ENCODE data around the gene PHF14.

The PHF14 gene

GRCh38 chr7:11130601-11131000 is 156.9 kb downstream of the PHF14 start:
- Histone ChIP-seq H3K27me3 (ENCODE audit: control insufficient read depth in 2 of 2, insufficient read depth in 2 of 2, low read length in 2 of 2) (no peaks in the 10 kb centered on the region), H3K4me3 (ENCODE audit: low read length in 2 of 2) (no peak overlapping the region), H3K9ac (ENCODE audit: low read depth in 1 of 2, low read length in 2 of 2) (no peak overlapping the region), H3K36me3 (ENCODE audit: control insufficient read depth in 2 of 2, insufficient read depth in 2 of 2, low read length in 2 of 2) (no peaks in the 10 kb centered on the region), H3K9me3 (ENCODE audit: control insufficient read depth in 2 of 2, low read length in 2 of 2) (no peaks in the 10 kb centered on the region), H3K27ac (ENCODE audit: low read depth in 2 of 2, low read length in 2 of 2) (no peak overlapping the region), H3K4me1 (ENCODE audit: control insufficient read depth in 2 of 2, insufficient read depth in 2 of 2, low read length in 2 of 2) (peaks cover 0 to 7% of the 10 kb centered on the region in 2 donors)

- no peak overlapping the region for H3K9ac ChIP-seq (ENCODE audit: low read depth in 1 of 2, low read length in 2 of 2)
- H3K27me3 ChIP-seq (ENCODE audit: control insufficient read depth in 2 of 2, insufficient read depth in 2 of 2, low read length in 2 of 2) = no peaks in the 10 kb centered on the region
- H3K4me3 ChIP-seq (ENCODE audit: low read length in 2 of 2) = no peak overlapping the region
- H3K36me3 ChIP-seq (ENCODE audit: control insufficient read depth in 2 of 2, insufficient read depth in 2 of 2, low read length in 2 of 2) = no peaks in the 10 kb centered on the region
- peaks cover 0 to 7% of the 10 kb centered on the region in 2 donors for H3K4me1 ChIP-seq (ENCODE audit: control insufficient read depth in 2 of 2, insufficient read depth in 2 of 2, low read length in 2 of 2)
- no peak overlapping the region for H3K27ac ChIP-seq (ENCODE audit: low read depth in 2 of 2, low read length in 2 of 2)
- no peaks in the 10 kb centered on the region for H3K9me3 ChIP-seq (ENCODE audit: control insufficient read depth in 2 of 2, low read length in 2 of 2)
Observed at GRCh38 chr7:11133436-11133959, 159.8 kb downstream of the PHF14 start.

- Histone ChIP-seq H3K9ac (ENCODE audit: low read depth in 1 of 2, low read length in 2 of 2) (no peak overlapping the region), H3K9me3 (ENCODE audit: control insufficient read depth in 2 of 2, low read length in 2 of 2) (no peaks in the 10 kb centered on the region), H3K27ac (ENCODE audit: low read depth in 2 of 2, low read length in 2 of 2) (no peak overlapping the region), H3K4me3 (ENCODE audit: low read length in 2 of 2) (no peak overlapping the region), H3K36me3 (ENCODE audit: control insufficient read depth in 2 of 2, insufficient read depth in 2 of 2, low read length in 2 of 2) (no peaks in the 10 kb centered on the region), H3K4me1 (ENCODE audit: control insufficient read depth in 2 of 2, insufficient read depth in 2 of 2, low read length in 2 of 2) (peaks cover 0 to 7% of the 10 kb centered on the region in 2 donors), H3K27me3 (ENCODE audit: control insufficient read depth in 2 of 2, insufficient read depth in 2 of 2, low read length in 2 of 2) (no peaks in the 10 kb centered on the region)
Observed at GRCh38 chr7:11135573-11135972, 161.9 kb downstream of the PHF14 start.

GRCh38 chr7:11141541-11141940 is 167.9 kb downstream of the PHF14 start:
- Histone ChIP-seq H3K9me3 (ENCODE audit: control insufficient read depth in 2 of 2, low read length in 2 of 2) (no peaks in the 10 kb centered on the region), H3K4me1 (ENCODE audit: control insufficient read depth in 2 of 2, insufficient read depth in 2 of 2, low read length in 2 of 2) (no peaks in the 10 kb centered on the region), H3K36me3 (ENCODE audit: control insufficient read depth in 2 of 2, insufficient read depth in 2 of 2, low read length in 2 of 2) (no peaks in the 10 kb centered on the region), H3K27ac (ENCODE audit: low read depth in 2 of 2, low read length in 2 of 2) (no peak overlapping the region), H3K27me3 (ENCODE audit: control insufficient read depth in 2 of 2, insufficient read depth in 2 of 2, low read length in 2 of 2) (no peaks in the 10 kb centered on the region), H3K9ac (ENCODE audit: low read depth in 1 of 2, low read length in 2 of 2) (no peak overlapping the region), H3K4me3 (ENCODE audit: low read length in 2 of 2) (no peak overlapping the region)

GRCh38 chr7:11153694-11154093 is 180.0 kb downstream of the PHF14 start:
- no peaks in the 10 kb centered on the region for H3K4me1 ChIP-seq (ENCODE audit: control insufficient read depth in 2 of 2, insufficient read depth in 2 of 2, low read length in 2 of 2)
- no peaks in the 10 kb centered on the region for H3K36me3 ChIP-seq (ENCODE audit: control insufficient read depth in 2 of 2, insufficient read depth in 2 of 2, low read length in 2 of 2)
- no peak overlapping the region for H3K4me3 ChIP-seq (ENCODE audit: low read length in 2 of 2)
- no peak overlapping the region for H3K9ac ChIP-seq (ENCODE audit: low read depth in 1 of 2, low read length in 2 of 2)
- no peaks in the 10 kb centered on the region for H3K9me3 ChIP-seq (ENCODE audit: control insufficient read depth in 2 of 2, low read length in 2 of 2)
- H3K27ac ChIP-seq (ENCODE audit: low read depth in 2 of 2, low read length in 2 of 2) = no peak overlapping the region
- no peaks in the 10 kb centered on the region for H3K27me3 ChIP-seq (ENCODE audit: control insufficient read depth in 2 of 2, insufficient read depth in 2 of 2, low read length in 2 of 2)

GRCh38 chr7:11155883-11156282 is 182.2 kb downstream of the PHF14 start:
- no peak overlapping the region for H3K27ac ChIP-seq (ENCODE audit: low read depth in 2 of 2, low read length in 2 of 2)
- no peak overlapping the region for H3K9ac ChIP-seq (ENCODE audit: low read depth in 1 of 2, low read length in 2 of 2)
- no peaks in the 10 kb centered on the region for H3K4me1 ChIP-seq (ENCODE audit: control insufficient read depth in 2 of 2, insufficient read depth in 2 of 2, low read length in 2 of 2)
- no peaks in the 10 kb centered on the region for H3K36me3 ChIP-seq (ENCODE audit: control insufficient read depth in 2 of 2, insufficient read depth in 2 of 2, low read length in 2 of 2)
- H3K4me3 ChIP-seq (ENCODE audit: low read length in 2 of 2) = no peak overlapping the region
- no peaks in the 10 kb centered on the region for H3K27me3 ChIP-seq (ENCODE audit: control insufficient read depth in 2 of 2, insufficient read depth in 2 of 2, low read length in 2 of 2)
- no peaks in the 10 kb centered on the region for H3K9me3 ChIP-seq (ENCODE audit: control insufficient read depth in 2 of 2, low read length in 2 of 2)

GRCh38 chr7:11161499-11161898 is 187.8 kb downstream of the PHF14 start:
- Histone ChIP-seq H3K27me3 (ENCODE audit: control insufficient read depth in 2 of 2, insufficient read depth in 2 of 2, low read length in 2 of 2) (no peaks in the 10 kb centered on the region), H3K4me1 (ENCODE audit: control insufficient read depth in 2 of 2, insufficient read depth in 2 of 2, low read length in 2 of 2) (no peaks in the 10 kb centered on the region), H3K9me3 (ENCODE audit: control insufficient read depth in 2 of 2, low read length in 2 of 2) (no peaks in the 10 kb centered on the region), H3K9ac (ENCODE audit: low read depth in 1 of 2, low read length in 2 of 2) (no peak overlapping the region), H3K27ac (ENCODE audit: low read depth in 2 of 2, low read length in 2 of 2) (no peak overlapping the region), H3K36me3 (ENCODE audit: control insufficient read depth in 2 of 2, insufficient read depth in 2 of 2, low read length in 2 of 2) (no peaks in the 10 kb centered on the region), H3K4me3 (ENCODE audit: low read length in 2 of 2) (no peak overlapping the region)

GRCh38 chr7:11163220-11163619 is 189.5 kb downstream of the PHF14 start:
- Histone ChIP-seq H3K36me3 (ENCODE audit: control insufficient read depth in 2 of 2, insufficient read depth in 2 of 2, low read length in 2 of 2) (no peaks in the 10 kb centered on the region), H3K9me3 (ENCODE audit: control insufficient read depth in 2 of 2, low read length in 2 of 2) (no peaks in the 10 kb centered on the region), H3K9ac (ENCODE audit: low read depth in 1 of 2, low read length in 2 of 2) (no peak overlapping the region), H3K4me3 (ENCODE audit: low read length in 2 of 2) (no peak overlapping the region), H3K4me1 (ENCODE audit: control insufficient read depth in 2 of 2, insufficient read depth in 2 of 2, low read length in 2 of 2) (no peaks in the 10 kb centered on the region), H3K27me3 (ENCODE audit: control insufficient read depth in 2 of 2, insufficient read depth in 2 of 2, low read length in 2 of 2) (no peaks in the 10 kb centered on the region), H3K27ac (ENCODE audit: low read depth in 2 of 2, low read length in 2 of 2) (no peak overlapping the region)

- Histone ChIP-seq H3K9me3 (ENCODE audit: control insufficient read depth in 2 of 2, low read length in 2 of 2) (no peaks in the 10 kb centered on the region), H3K9ac (ENCODE audit: low read depth in 1 of 2, low read length in 2 of 2) (no peak overlapping the region), H3K36me3 (ENCODE audit: control insufficient read depth in 2 of 2, insufficient read depth in 2 of 2, low read length in 2 of 2) (no peaks in the 10 kb centered on the region), H3K27me3 (ENCODE audit: control insufficient read depth in 2 of 2, insufficient read depth in 2 of 2, low read length in 2 of 2) (no peaks in the 10 kb centered on the region), H3K4me1 (ENCODE audit: control insufficient read depth in 2 of 2, insufficient read depth in 2 of 2, low read length in 2 of 2) (no peaks in the 10 kb centered on the region), H3K27ac (ENCODE audit: low read depth in 2 of 2, low read length in 2 of 2) (no peak overlapping the region), H3K4me3 (ENCODE audit: low read length in 2 of 2) (no peak overlapping the region)
Observed at GRCh38 chr7:11166051-11166450, 192.4 kb downstream of the PHF14 start.

GRCh38 chr7:11168650-11169170 is 195.0 kb downstream of the PHF14 start:
- Histone ChIP-seq H3K9me3 (ENCODE audit: control insufficient read depth in 2 of 2, low read length in 2 of 2) (no peaks in the 10 kb centered on the region), H3K4me1 (ENCODE audit: control insufficient read depth in 2 of 2, insufficient read depth in 2 of 2, low read length in 2 of 2) (no peaks in the 10 kb centered on the region), H3K27me3 (ENCODE audit: control insufficient read depth in 2 of 2, insufficient read depth in 2 of 2, low read length in 2 of 2) (no peaks in the 10 kb centered on the region), H3K27ac (ENCODE audit: low read depth in 2 of 2, low read length in 2 of 2) (no peak overlapping the region), H3K4me3 (ENCODE audit: low read length in 2 of 2) (no peak overlapping the region), H3K9ac (ENCODE audit: low read depth in 1 of 2, low read length in 2 of 2) (no peak overlapping the region), H3K36me3 (ENCODE audit: control insufficient read depth in 2 of 2, insufficient read depth in 2 of 2, low read length in 2 of 2) (no peaks in the 10 kb centered on the region)

GRCh38 chr7:11170175-11170574 is 196.5 kb downstream of the PHF14 start:
- Histone ChIP-seq H3K9ac (ENCODE audit: low read depth in 1 of 2, low read length in 2 of 2) (no peak overlapping the region), H3K36me3 (ENCODE audit: control insufficient read depth in 2 of 2, insufficient read depth in 2 of 2, low read length in 2 of 2) (no peaks in the 10 kb centered on the region), H3K27ac (ENCODE audit: low read depth in 2 of 2, low read length in 2 of 2) (no peak overlapping the region)

More at GRCh38 chr7:11170175-11170574, 196.5 kb downstream of the PHF14 start:
- Histone ChIP-seq H3K27me3 (ENCODE audit: control insufficient read depth in 2 of 2, insufficient read depth in 2 of 2, low read length in 2 of 2) (no peaks in the 10 kb centered on the region), H3K9me3 (ENCODE audit: control insufficient read depth in 2 of 2, low read length in 2 of 2) (no peaks in the 10 kb centered on the region), H3K4me1 (ENCODE audit: control insufficient read depth in 2 of 2, insufficient read depth in 2 of 2, low read length in 2 of 2) (no peaks in the 10 kb centered on the region), H3K4me3 (ENCODE audit: low read length in 2 of 2) (no peak overlapping the region)

All from mucosa of rectum (tissue), 2 donors.